Measurements from ENCODE around the gene ZSCAN16.

Gene ZSCAN16

GRCh38 chr6:28172006-28172405 is 47.6 kb downstream of the ZSCAN16 start:
- no peak overlapping the region for H3K9ac ChIP-seq (ENCODE audit: low read depth, low read length)
- peaks cover 3% of the 10 kb centered on the region; the same call in 1 of the 2 replicates for H3K27me3 ChIP-seq (ENCODE audit: control insufficient read depth, insufficient read depth, low read length)
- no peaks in the 10 kb centered on the region for H3K9me3 ChIP-seq (ENCODE audit: control insufficient read depth, insufficient read depth, low read length)
- no peaks in the 10 kb centered on the region for H3K4me1 ChIP-seq (ENCODE audit: control insufficient read depth, insufficient read depth, low read length)
- no peak overlapping the region for H3K4me3 ChIP-seq (ENCODE audit: low read depth, low read length)
- no peak overlapping the region for H3K27ac ChIP-seq (ENCODE audit: low read depth, low read length)
- no peaks in the 10 kb centered on the region for H3K36me3 ChIP-seq (ENCODE audit: control insufficient read depth, insufficient read depth, low read length)

- Histone ChIP-seq H3K27ac (ENCODE audit: low read depth, low read length) (no peak overlapping the region), H3K27me3 (ENCODE audit: control insufficient read depth, insufficient read depth, low read length) (peaks cover 3% of the 10 kb centered on the region; the same call in 1 of the 2 replicates), H3K36me3 (ENCODE audit: control insufficient read depth, insufficient read depth, low read length) (no peaks in the 10 kb centered on the region), H3K9ac (ENCODE audit: low read depth, low read length) (no peak overlapping the region), H3K4me1 (ENCODE audit: control insufficient read depth, insufficient read depth, low read length) (no peaks in the 10 kb centered on the region), H3K9me3 (ENCODE audit: control insufficient read depth, insufficient read depth, low read length) (no peaks in the 10 kb centered on the region), H3K4me3 (ENCODE audit: low read depth, low read length) (no peak overlapping the region)
Measured at GRCh38 chr6:28176373-28176772, 52.0 kb downstream of the ZSCAN16 start.

All from HUES48 (cell line).